Measurements from ENCODE around the gene DNAJC24.

The DNAJC24 gene

GRCh38 chr11:31328697-31329096 is 41.0 kb upstream of the DNAJC24 start:
- no peak for DNase-seq (ENCODE audit: low read depth)
- H3K4me3 ChIP-seq (ENCODE audit: control insufficient read depth, low read depth, low read length), result no peak overlapping the region
- TF ChIP-seq, protein P1, sequence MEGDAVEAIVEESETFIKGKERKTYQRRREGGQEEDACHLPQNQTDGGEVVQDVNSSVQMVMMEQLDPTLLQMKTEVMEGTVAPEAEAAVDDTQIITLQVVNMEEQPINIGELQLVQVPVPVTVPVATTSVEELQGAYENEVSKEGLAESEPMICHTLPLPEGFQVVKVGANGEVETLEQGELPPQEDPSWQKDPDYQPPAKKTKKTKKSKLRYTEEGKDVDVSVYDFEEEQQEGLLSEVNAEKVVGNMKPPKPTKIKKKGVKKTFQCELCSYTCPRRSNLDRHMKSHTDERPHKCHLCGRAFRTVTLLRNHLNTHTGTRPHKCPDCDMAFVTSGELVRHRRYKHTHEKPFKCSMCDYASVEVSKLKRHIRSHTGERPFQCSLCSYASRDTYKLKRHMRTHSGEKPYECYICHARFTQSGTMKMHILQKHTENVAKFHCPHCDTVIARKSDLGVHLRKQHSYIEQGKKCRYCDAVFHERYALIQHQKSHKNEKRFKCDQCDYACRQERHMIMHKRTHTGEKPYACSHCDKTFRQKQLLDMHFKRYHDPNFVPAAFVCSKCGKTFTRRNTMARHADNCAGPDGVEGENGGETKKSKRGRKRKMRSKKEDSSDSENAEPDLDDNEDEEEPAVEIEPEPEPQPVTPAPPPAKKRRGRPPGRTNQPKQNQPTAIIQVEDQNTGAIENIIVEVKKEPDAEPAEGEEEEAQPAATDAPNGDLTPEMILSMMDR (conservative IDR thresholded peaks at IDR 0.05; ENCODE audit: control insufficient read depth, insufficient read depth, low read depth, low read length), result no peak

DNA sequence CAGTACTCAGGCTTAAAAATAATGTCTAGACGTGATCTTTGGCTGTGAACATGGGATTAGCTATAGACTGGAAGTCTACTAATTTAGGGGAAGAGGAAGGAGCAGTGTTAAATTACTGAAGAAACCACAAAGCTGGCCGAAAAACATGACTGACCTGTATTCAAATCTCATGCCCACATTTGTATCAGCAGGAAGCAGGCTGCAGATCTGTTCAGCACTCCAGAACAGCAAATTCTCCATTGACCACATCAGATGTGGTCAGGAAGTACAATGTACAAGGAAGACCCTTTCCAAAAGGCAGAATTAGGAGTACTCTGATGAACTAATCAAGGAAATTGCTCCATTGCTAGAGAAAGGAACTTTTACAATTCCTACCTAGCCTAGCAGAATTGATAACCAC is 31.9 kb upstream of the DNAJC24 start:
- TF ChIP-seq, protein P1 (conservative IDR thresholded peaks at IDR 0.05; ENCODE audit: control insufficient read depth, insufficient read depth, low read depth, low read length), result no peak
- no peak for DNase-seq (ENCODE audit: low read depth)
- no peak overlapping the region for H3K4me3 ChIP-seq (ENCODE audit: control insufficient read depth, low read depth, low read length)

GRCh38 chr11:31340903-31341572 is 28.6 kb upstream of the DNAJC24 start:
- TF ChIP-seq, protein P1 (conservative IDR thresholded peaks at IDR 0.05; ENCODE audit: control insufficient read depth, insufficient read depth, low read depth, low read length), result peak; percentile 65
- H3K4me3 ChIP-seq (ENCODE audit: control insufficient read depth, low read depth, low read length), result no peak overlapping the region
- peak; percentile 44 for DNase-seq (ENCODE audit: low read depth)

DNA sequence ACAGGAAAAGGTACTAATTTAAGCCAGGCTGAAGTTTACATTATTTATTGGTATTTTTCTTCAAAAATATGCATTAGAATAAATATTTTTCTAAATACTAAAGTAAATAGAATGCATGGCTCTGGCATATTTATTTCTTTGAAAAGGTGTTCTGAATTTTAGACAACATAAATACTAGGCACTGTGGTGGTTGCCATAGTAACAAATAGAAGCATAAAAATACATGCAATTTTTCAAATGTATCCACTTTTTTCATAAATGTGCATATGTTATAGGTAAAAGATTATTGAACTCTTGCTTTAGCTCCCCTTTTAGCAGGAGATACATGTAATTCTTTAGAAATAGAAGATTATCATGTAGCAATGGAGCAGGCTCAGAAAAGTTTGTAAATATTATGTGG is 18.5 kb upstream of the DNAJC24 start:
- H3K4me3 ChIP-seq (ENCODE audit: control insufficient read depth, low read depth, low read length), result no peak overlapping the region
- TF ChIP-seq, protein P1 (conservative IDR thresholded peaks at IDR 0.05; ENCODE audit: control insufficient read depth, insufficient read depth, low read depth, low read length), result no peak
- no peak for DNase-seq (ENCODE audit: low read depth)

- TF ChIP-seq, protein P1 (conservative IDR thresholded peaks at IDR 0.05; ENCODE audit: control insufficient read depth, insufficient read depth, low read depth, low read length), result no peak
- H3K4me3 ChIP-seq (ENCODE audit: control insufficient read depth, low read depth, low read length), result no peak overlapping the region
- DNase-seq (ENCODE audit: low read depth), result peak; percentile 61
Measured at GRCh38 chr11:31355131-31355530, 14.5 kb upstream of the DNAJC24 start.

GRCh38 chr11:31355817-31356216 is 13.8 kb upstream of the DNAJC24 start:
- DNase-seq (ENCODE audit: low read depth), result peak; percentile 10
- TF ChIP-seq, protein P1 (conservative IDR thresholded peaks at IDR 0.05; ENCODE audit: control insufficient read depth, insufficient read depth, low read depth, low read length), result no peak
- no peak overlapping the region for H3K4me3 ChIP-seq (ENCODE audit: control insufficient read depth, low read depth, low read length)

Measured in fibroblast of mammary gland (primary cell).